Measurements from ENCODE around the gene RRP1B. TPM values are rescaled to one million over a fixed set of nuclear protein-coding genes. Genes with fewer than 3 reads are reported as not detected.

RRP1B gene
- total RNA-seq, 1 donor from 2014 or later = 45.0 TPM

DNA sequence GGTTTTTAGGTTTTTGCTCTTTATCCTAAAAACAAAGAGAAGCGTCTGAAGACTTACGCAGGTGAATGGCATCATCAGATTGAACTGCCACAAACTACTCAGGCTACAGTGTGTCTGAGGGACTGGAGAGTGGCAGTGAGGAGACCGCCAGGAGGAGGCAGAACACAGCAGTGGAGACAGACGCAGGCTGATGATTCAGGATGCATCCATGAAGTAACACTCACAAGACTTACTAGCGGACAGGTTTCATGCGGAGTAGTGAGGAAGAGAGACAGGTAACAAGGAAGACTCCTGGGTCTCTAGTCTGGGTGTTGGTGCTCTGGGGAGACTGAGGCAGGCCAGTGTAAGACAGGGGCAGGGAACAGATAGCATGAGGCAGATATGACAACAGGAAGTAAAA lies 5.7 kb upstream of the RRP1B start:
- H3F3A ChIP-seq (ENCODE audit: low read depth) = no peaks in the 10 kb centered on the region
- H3K4me2 ChIP-seq = no peak overlapping the region
- H3K4me3 ChIP-seq = no peak overlapping the region
- H3K27ac ChIP-seq = no peak overlapping the region
- H3K4me1 ChIP-seq = no peaks in the 10 kb centered on the region
- H3K36me3 ChIP-seq = no peaks in the 10 kb centered on the region
- H2AFZ ChIP-seq (replicated peaks) = no peak overlapping the region
- no peak for DNase-seq (ENCODE audit: low spot score)
- no peaks in the 10 kb centered on the region for H3K79me2 ChIP-seq (ENCODE audit: low read depth)
- no peaks in the 10 kb centered on the region for H3K9me3 ChIP-seq (ENCODE audit: low read depth)
- Mint-ChIP-seq H3K4me3 (no peak overlapping the region), H3K9me3 (no peaks in the 10 kb centered on the region), H3K27me3 (ENCODE audit: insufficient read depth, low read depth) (peaks cover 4% of the 10 kb centered on the region), H3K27ac (no peak overlapping the region), H3K4me1 (no peaks in the 10 kb centered on the region), H3K36me3 (no peaks in the 10 kb centered on the region)
- TF ChIP-seq CTCF (IDR thresholded peaks at IDR 0.05) = no peak
- no peak for TF ChIP-seq EZH2phosphoT487 (IDR thresholded peaks at IDR 0.05)
- no peak for TF ChIP-seq EZH2 (IDR thresholded peaks at IDR 0.05)
- peak overlapping the region; percentile 27 for H3K9ac ChIP-seq
- H4K20me1 ChIP-seq (ENCODE audit: low read depth) = no peaks in the 10 kb centered on the region
- no peaks in the 10 kb centered on the region for H3K27me3 ChIP-seq

- Histone ChIP-seq H3F3A (ENCODE audit: low read depth) (peaks cover 9% of the 10 kb centered on the region), H3K27ac (no peak overlapping the region), H2AFZ (replicated peaks) (no peak overlapping the region), H3K4me3 (no peak overlapping the region), H3K27me3 (no peaks in the 10 kb centered on the region), H3K9ac (no peak overlapping the region), H4K20me1 (ENCODE audit: low read depth) (peaks cover under 1% of the 10 kb centered on the region), H3K36me3 (no peaks in the 10 kb centered on the region), H3K4me2 (no peak overlapping the region), H3K4me1 (no peaks in the 10 kb centered on the region), H3K9me3 (ENCODE audit: low read depth) (no peaks in the 10 kb centered on the region), H3K79me2 (ENCODE audit: low read depth) (peaks cover 5% of the 10 kb centered on the region)
- no peak for DNase-seq (ENCODE audit: low spot score)
- Mint-ChIP-seq H3K9me3 (no peaks in the 10 kb centered on the region), H3K4me3 (no peak overlapping the region), H3K36me3 (no peaks in the 10 kb centered on the region), H3K4me1 (peaks cover 6% of the 10 kb centered on the region), H3K27me3 (ENCODE audit: insufficient read depth, low read depth) (peaks cover 4% of the 10 kb centered on the region), H3K27ac (no peak overlapping the region)
- TF ChIP-seq CTCF (IDR thresholded peaks at IDR 0.05) (no peak), EZH2 (IDR thresholded peaks at IDR 0.05) (no peak), EZH2phosphoT487 (IDR thresholded peaks at IDR 0.05) (no peak)
Observed at GRCh38 chr21:43654806-43655489, 4.4 kb upstream of the RRP1B start.

DNA sequence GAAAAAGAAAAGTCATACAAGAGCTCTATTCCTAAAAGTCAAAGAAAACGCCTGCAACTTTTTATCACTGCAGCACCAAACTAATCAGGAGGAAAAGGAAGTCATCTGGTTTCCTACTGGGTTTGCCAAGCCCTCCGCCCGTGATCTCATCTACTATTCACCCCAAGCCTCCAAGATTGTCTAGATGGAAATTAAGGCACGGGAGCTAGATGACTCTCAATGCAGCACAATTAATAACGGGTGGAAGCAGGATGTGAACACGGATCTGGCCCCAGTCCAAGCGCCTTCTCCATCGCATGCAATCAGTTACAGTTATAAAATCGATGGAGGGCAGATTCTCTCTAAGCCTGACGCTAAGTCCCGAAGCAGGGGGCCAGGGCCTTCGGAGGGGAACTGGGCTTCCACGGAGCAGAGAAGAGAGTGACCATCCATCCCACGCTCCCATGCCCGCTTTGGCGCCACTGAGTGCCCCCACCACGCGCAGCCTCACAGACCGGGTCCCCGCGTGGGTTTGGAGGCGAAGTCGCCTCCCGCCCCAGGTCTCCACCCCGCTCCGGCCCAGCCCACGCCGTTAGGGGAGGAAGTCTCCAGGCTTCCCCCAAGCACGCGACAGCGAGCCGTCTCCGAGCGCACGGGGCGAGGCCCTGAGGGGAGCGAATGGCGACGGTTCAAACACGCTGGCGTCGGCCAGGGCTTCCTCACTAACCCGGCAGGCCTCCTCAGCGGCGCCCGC lies 1.8 kb upstream of the RRP1B start:
- Histone ChIP-seq H3K9ac (no peak overlapping the region), H3K4me3 (no peak overlapping the region), H2AFZ (replicated peaks) (no peak overlapping the region), H3K79me2 (ENCODE audit: low read depth) (peaks cover 31% of the 10 kb centered on the region), H3K9me3 (ENCODE audit: low read depth) (no peaks in the 10 kb centered on the region), H3K4me2 (no peak overlapping the region), H3K36me3 (no peaks in the 10 kb centered on the region), H3K27ac (no peak overlapping the region), H4K20me1 (ENCODE audit: low read depth) (peaks cover 18% of the 10 kb centered on the region), H3K4me1 (peaks cover 11% of the 10 kb centered on the region), H3F3A (ENCODE audit: low read depth) (peaks cover 10% of the 10 kb centered on the region), H3K27me3 (no peaks in the 10 kb centered on the region)
- Mint-ChIP-seq H3K27me3 (ENCODE audit: insufficient read depth, low read depth) (peaks cover 7% of the 10 kb centered on the region), H3K9me3 (no peaks in the 10 kb centered on the region), H3K4me1 (peaks cover 26% of the 10 kb centered on the region), H3K4me3 (peak overlapping the region; percentile 68), H3K27ac (no peak overlapping the region), H3K36me3 (peaks cover 7% of the 10 kb centered on the region)
- DNase-seq (ENCODE audit: low spot score) = no peak
- TF ChIP-seq CTCF (IDR thresholded peaks at IDR 0.05) = no peak
- TF ChIP-seq EZH2 (IDR thresholded peaks at IDR 0.05) = no peak
- TF ChIP-seq EZH2phosphoT487 (IDR thresholded peaks at IDR 0.05) = no peak

All from neural progenitor cell (in vitro differentiated cells).